AG09319 (cell line): ENCODE results near the gene TAF1B.
"Not testable (repeated sequence)": the region's sequence is repeated elsewhere in the genome, so short reads cannot be mapped to it uniquely, and the experiment has no call there.

Experiments
- DNase-seq: peaks from one replicate; pipeline ENCODE4 v3.0.0-alpha.2; 2010; ENCODE audit warnings: low read depth; ENCODE audit errors: extremely low read depth
- CTCF ChIP-seq: IDR thresholded peaks from 2 replicates; pipeline ENCODE4 v1.5.1; 2011; ENCODE audit warnings: low read depth, mild to moderate bottlenecking, inconsistent platforms, low read length, moderate library complexity

TAF1B gene

DNA sequence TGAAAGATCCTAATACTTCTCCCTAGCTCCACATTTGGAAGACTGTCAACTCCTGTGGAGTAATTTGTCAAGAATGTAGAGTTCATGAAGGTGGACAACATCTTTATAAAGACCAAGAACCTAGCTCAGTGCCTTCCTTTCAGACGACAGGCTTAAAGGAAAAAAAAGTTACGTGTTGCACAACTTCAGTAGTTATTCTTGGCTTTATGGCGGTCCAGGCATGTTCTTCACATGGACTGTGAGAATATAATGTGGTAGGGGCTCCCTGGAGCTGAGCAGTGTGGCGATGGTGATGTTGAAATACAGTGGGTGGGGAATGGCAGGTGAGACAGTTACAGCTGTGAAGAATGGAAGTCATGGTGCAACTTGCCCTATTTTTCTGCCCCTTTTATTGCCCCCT lies 3.9 kb downstream of the TAF1B start:
- DNase-seq: no peak

GRCh38 chr2:9852881-9853280 lies 9.6 kb downstream of the TAF1B start:
- DNase-seq: no peak
- no peak for TF ChIP-seq CTCF

More for the DNA sequence above, 3.9 kb downstream of the TAF1B start:
- no peak for TF ChIP-seq CTCF

DNA sequence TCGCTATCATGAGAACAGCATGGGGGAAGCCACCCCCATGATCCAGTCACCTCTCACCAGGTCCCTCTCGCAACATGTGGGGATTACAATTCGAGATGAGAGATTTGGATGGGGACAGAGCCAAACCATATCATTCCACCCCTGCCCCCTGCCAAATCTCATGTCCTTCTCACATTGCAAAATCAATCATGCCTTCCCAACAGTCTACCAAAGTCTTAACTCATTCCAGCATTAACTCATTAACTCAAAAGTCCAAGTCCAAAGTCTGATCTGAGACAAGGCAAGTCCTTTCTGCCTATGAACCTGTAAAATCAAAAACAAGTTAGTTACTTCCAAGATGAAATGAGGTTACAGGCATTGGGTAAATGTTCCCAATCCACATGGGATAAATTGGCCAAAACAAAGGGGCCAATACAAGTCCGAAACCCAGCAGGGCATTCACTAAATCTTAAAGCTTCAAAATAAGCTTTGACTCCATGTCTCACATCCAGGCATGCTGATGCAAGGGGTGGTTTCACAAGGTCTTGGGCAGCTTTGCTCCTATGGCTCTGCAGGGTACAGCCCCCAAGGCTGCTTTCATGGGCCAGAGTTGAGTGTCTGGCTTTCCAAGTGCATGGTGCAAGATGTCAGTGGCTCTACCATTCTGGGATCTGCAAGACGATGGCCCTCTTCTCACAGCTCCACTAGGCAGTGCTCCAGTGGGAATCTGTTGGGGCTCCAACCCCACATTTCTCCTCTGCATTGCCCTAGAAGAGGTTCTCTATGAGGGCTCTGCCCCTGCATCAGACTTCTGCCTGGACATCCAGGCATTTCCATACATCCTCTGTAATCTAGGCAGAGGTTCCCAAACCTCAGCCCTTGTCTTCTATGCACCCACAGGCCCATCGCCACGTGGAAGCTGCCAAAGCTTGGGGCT lies 14.8 kb downstream of the TAF1B start:
- no peak for DNase-seq
- TF ChIP-seq CTCF: no peak

GRCh38 chr2:9858730-9859068 lies 15.4 kb downstream of the TAF1B start:
- no peak for DNase-seq
- no peak for TF ChIP-seq CTCF

DNA sequence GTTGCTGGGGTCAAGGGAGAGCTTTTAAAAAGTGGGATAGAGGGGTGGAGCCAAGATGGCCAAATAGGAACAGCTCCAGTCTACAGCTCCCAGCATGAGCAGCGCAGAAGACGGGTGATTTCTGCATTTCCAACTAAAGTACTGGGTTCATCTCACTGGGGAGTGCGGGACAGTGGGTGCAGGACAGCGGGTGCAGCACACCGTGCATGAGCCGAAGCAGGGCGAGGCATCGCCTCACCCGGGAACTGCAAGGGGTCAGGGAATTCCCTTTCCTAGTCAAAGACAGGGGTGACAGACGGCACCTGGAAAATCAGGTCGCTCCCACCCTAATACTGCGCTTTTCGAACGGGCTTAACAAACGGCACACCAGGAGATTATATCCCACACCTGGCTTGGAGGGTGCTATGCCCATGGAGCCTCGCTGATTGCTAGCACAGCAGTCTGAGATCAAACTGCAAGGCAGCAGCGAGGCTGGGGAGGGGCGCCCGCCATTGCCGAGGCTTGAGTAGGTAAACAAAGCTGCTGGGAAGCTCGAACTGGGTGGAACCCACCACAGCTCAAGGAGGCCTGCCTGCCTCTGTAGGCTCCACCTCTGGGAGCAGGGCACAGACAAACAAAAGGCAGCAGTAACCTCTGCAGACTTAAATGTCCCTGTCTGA lies 17.8 kb downstream of the TAF1B start:
- DNase-seq: not testable (repeated sequence)

DNA sequence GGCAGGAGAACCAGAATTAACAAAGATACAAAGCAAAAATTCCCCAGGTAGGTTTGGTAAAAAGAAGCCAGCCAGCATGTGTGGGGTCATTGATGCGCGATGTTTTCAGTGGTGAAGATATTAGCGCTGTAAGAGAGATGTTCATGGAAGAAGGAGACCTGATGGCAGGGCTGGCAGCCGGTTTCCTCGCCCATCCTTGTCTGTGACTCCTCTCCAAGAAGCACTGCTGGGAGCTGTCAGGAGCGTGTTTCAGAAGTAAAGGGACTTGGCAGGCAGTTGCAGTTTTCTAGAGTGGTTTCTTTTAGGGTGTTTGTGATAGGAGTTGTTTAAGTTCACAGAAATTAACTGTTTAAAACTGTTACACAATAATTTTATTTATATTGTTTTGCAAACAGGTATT lies 24.6 kb downstream of the TAF1B start:
- DNase-seq: no peak
- no peak for TF ChIP-seq CTCF

- no peak for DNase-seq
- TF ChIP-seq CTCF: no peak
Measured at GRCh38 chr2:9873337-9873736, 30.1 kb downstream of the TAF1B start.
